Measurements from ENCODE around the gene SLC10A3.

The SLC10A3 gene

GRCh38 chrX:154443992-154444754 lies 46.3 kb downstream of the SLC10A3 start, which contains the start of gene FAM50A:
TSS of gene FAM50A (plus strand) at chrX:154444141. CDS start at chrX:154444236, 95 bp downstream.
- TF ChIP-seq, protein P1, sequence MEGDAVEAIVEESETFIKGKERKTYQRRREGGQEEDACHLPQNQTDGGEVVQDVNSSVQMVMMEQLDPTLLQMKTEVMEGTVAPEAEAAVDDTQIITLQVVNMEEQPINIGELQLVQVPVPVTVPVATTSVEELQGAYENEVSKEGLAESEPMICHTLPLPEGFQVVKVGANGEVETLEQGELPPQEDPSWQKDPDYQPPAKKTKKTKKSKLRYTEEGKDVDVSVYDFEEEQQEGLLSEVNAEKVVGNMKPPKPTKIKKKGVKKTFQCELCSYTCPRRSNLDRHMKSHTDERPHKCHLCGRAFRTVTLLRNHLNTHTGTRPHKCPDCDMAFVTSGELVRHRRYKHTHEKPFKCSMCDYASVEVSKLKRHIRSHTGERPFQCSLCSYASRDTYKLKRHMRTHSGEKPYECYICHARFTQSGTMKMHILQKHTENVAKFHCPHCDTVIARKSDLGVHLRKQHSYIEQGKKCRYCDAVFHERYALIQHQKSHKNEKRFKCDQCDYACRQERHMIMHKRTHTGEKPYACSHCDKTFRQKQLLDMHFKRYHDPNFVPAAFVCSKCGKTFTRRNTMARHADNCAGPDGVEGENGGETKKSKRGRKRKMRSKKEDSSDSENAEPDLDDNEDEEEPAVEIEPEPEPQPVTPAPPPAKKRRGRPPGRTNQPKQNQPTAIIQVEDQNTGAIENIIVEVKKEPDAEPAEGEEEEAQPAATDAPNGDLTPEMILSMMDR (IDR thresholded peaks at IDR 0.05; ENCODE audit: extremely low read depth, missing control alignments), result no peak
- peak; percentile 94 for DNase-seq (ENCODE audit: low spot score)

- TF ChIP-seq, protein P1 (IDR thresholded peaks at IDR 0.05; ENCODE audit: extremely low read depth, missing control alignments), result no peak
- no peak for DNase-seq (ENCODE audit: low spot score)
Observed at GRCh38 chrX:154443479-154443910, 46.9 kb downstream of the SLC10A3 start.

DNA sequence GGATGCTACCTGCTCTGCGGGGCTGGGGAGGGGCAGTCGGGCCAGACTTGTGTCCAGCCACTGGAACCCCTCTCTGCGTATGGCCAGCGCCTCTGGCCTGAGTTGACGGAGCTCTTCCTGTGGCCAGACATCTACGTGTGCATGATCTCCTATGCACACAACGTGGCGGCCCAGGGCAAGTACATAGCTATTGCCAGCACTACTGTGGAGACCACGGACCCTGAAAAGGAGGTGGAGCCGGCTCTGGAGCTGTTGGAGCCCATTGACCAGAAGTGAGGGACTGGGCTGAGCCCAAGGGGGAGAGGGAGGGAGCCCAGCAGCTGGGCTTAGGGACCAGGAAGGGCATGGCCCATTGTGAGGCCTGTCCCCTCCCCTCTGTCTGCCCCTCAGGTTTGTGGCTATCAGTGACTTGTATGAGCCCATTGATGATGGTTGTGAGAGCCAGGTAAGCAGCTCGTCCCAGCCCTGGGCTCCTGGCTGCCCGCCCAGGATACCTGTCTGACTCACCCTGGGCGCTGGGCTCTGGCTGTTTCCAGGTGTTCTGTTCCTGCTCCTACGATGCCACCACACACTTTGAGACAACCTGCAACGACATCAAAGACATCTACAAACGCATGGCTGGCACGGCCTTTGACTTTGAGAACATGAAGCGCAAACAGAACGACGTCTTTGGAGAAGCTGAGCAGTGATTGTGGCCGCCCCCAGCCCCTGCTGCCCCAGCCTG lies 48.3 kb downstream of the SLC10A3 start:
- no peak for DNase-seq (ENCODE audit: low spot score)
- TF ChIP-seq, protein P1 (IDR thresholded peaks at IDR 0.05; ENCODE audit: extremely low read depth, missing control alignments), result no peak

DNA sequence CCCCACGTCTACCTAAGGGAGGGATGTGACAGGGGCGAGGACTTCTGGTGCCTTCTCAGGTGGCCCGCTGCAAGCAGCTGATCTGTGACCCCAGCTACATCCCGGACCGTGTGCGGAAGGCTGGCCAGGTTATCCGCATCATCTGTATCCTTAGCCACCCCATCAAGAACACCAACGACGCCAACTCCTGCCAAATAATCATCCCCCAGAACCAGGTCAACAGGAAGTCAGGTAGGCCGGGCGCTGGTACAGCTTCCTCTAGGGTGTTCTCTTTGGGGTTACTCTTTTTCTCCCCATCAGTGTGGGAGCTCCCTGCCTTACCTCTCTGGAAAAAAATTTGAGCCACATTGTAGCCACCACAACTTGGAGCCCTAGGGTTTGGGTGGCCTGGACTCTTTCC lies 48.9 kb downstream of the SLC10A3 start:
- no peak for DNase-seq (ENCODE audit: low spot score)
- TF ChIP-seq, protein P1 (IDR thresholded peaks at IDR 0.05; ENCODE audit: extremely low read depth, missing control alignments), result no peak

GRCh38 chrX:154440623-154441357 lies 49.6 kb downstream of the SLC10A3 start:
- DNase-seq (ENCODE audit: low spot score), result no peak
- TF ChIP-seq, protein P1 (IDR thresholded peaks at IDR 0.05; ENCODE audit: extremely low read depth, missing control alignments), result no peak

DNA sequence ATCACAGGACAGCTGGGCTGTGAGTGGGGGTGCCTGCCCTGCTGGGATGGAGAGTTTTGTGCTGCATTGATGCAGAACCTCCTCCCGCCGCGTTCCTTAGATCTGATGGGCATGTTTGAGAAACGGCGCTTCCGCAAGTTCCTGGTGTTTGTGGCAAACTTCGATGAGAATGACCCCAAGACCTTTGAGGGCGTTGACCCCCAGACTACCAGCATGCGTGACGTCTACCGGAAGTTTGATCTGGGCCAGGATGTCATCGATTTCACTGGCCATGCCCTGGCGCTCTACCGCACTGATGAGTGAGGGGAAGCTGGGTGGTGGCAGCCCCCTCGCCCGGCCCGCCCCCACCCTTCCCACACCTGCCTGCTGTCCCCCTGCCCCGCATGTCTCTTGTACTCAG lies 50.6 kb downstream of the SLC10A3 start:
- DNase-seq (ENCODE audit: low spot score), result no peak
- TF ChIP-seq, protein P1 (IDR thresholded peaks at IDR 0.05; ENCODE audit: extremely low read depth, missing control alignments), result no peak

Measured in GM20000 (cell line).